IMR-90 (cell line): ENCODE measurements around the gene EXOC6. TPM values are rescaled to one million over a fixed set of nuclear protein-coding genes. Genes with fewer than 3 reads are reported as not detected.
A peak's percentile ranks its signal among the peaks of the same experiment; 100 is the strongest.

Source experiments
- ATAC-seq: fragments of 200-7000 bp; cut with Tn5 transposase; 2 replicates; pipeline ENCODE4 v1.9.1; 2020; ENCODE audit warnings: low read depth, mild to moderate bottlenecking, moderate library complexity
- BruUV-seq: library from RNA; stranded (reverse); fragments of 400-500 nt; replicated peaks from 2 replicates; lab custom pipeline; 2021; lab: Mats Ljungman, UMichigan
- CTCF ChIA-PET: fragments of 300-600 bp; formaldehyde crosslinking; extraction: SDS; loops from one replicate; lab custom pipeline; 2021; ENCODE audit warnings: antibody characterized with exemption; lab: Yijun Ruan, JAX
- POLR2A ChIA-PET: fragments of 300-600 bp; sonication (Branson Sonifier 250); formaldehyde crosslinking; loops from one replicate; lab custom pipeline; 2022; ENCODE audit warnings: antibody characterized with exemption; ENCODE audit not compliant: unreplicated experiment; lab: Charles Lee
- DNase-seq: peaks from one replicate; pipeline ENCODE4 v3.0.0; 2013
- H2AFZ ChIP-seq: replicated peaks from 2 replicates; pipeline ENCODE3; 2013; ENCODE audit warnings: low read length, mild to moderate bottlenecking; ENCODE audit not compliant: poor library complexity
- H2AK5ac ChIP-seq: 2 replicates; pipeline ENCODE4 v1.6.1; 2013; ENCODE audit warnings: low read depth, low read length, inconsistent platforms
- H2AK9ac ChIP-seq: replicated peaks from 2 replicates; pipeline ENCODE3; 2013; ENCODE audit warnings: mild to moderate bottlenecking, low read depth, low read length, moderate library complexity; ENCODE audit not compliant: poor library complexity
- H2BK120ac ChIP-seq: 2 replicates; pipeline ENCODE4 v1.6.1; 2013; ENCODE audit warnings: low read depth, low read length, inconsistent platforms
- H2BK15ac ChIP-seq: 3 replicates; pipeline ENCODE4 v1.6.1; 2013; ENCODE audit warnings: low read depth, low read length, inconsistent platforms
- H2BK20ac ChIP-seq: 2 replicates; pipeline ENCODE4 v1.6.1; 2013; ENCODE audit warnings: low read depth, mild to moderate bottlenecking, inconsistent platforms, low read length, moderate library complexity
- H2BK5ac ChIP-seq: 2 replicates; pipeline ENCODE4 v1.6.1; 2013; ENCODE audit warnings: mild to moderate bottlenecking, low read depth, low read length, inconsistent platforms; ENCODE audit not compliant: poor library complexity, severe bottlenecking
- H3K14ac ChIP-seq: replicated peaks from 2 replicates; pipeline ENCODE4 v1.6.1; 2013; ENCODE audit warnings: low read depth, low read length, inconsistent platforms
- H3K18ac ChIP-seq: 2 replicates; pipeline ENCODE4 v1.6.1; 2013; ENCODE audit warnings: low read depth, low read length, control low read depth
- H3K23ac ChIP-seq: 2 replicates; pipeline ENCODE4 v1.6.1; 2013; ENCODE audit warnings: low read depth, low read length, inconsistent platforms
- H3K27ac ChIP-seq: 2 replicates; pipeline ENCODE4 v1.5.1; 2013; ENCODE audit warnings: mild to moderate bottlenecking, control low read depth, low read length; ENCODE audit not compliant: insufficient read depth
- H3K27me3 ChIP-seq: 2 replicates; pipeline ENCODE4 v1.6.1; 2013; ENCODE audit warnings: low read length; ENCODE audit not compliant: control insufficient read depth, insufficient read depth
- H3K36me3 ChIP-seq: 2 replicates; pipeline ENCODE4 v1.6.1; 2013; ENCODE audit warnings: low read length, mixed read lengths; ENCODE audit not compliant: control insufficient read depth, insufficient read depth
- H3K4ac ChIP-seq: 2 replicates; pipeline ENCODE4 v1.6.1; 2013; ENCODE audit warnings: low read depth, low read length, inconsistent platforms
- H3K4me1 ChIP-seq: 2 replicates; pipeline ENCODE4 v1.6.1; 2013; ENCODE audit warnings: low read length, mixed read lengths; ENCODE audit not compliant: control insufficient read depth, insufficient read depth
- H3K4me2 ChIP-seq: 2 replicates; pipeline ENCODE4 v1.6.1; 2013; ENCODE audit warnings: low read depth, mild to moderate bottlenecking, control low read depth, low read length, moderate library complexity
- H3K4me3 ChIP-seq: 2 replicates; pipeline ENCODE4 v1.5.1; 2013; ENCODE audit warnings: low read depth, mild to moderate bottlenecking, control low read depth, low read length, moderate library complexity; ENCODE audit not compliant: insufficient read depth
- H3K56ac ChIP-seq: 2 replicates; pipeline ENCODE4 v1.6.1; 2013; ENCODE audit warnings: low read length, inconsistent platforms; ENCODE audit not compliant: insufficient read depth; ENCODE audit errors: extremely low read depth
- H3K79me1 ChIP-seq, 2 experiments: 2 replicates each; pipeline ENCODE4 v1.6.1; 2013; ENCODE audit warnings: low read length in 2 of 2, inconsistent platforms in 1 of 2, low read depth in 1 of 2
- H3K9ac ChIP-seq: 2 replicates; pipeline ENCODE4 v1.6.1; 2013; ENCODE audit warnings: low read depth, low read length, control low read depth
- H3K9me1 ChIP-seq: 2 replicates; pipeline ENCODE4 v1.6.1; 2013; ENCODE audit warnings: low read length, inconsistent platforms; ENCODE audit not compliant: insufficient read depth
- H3K9me3 ChIP-seq: 2 replicates; pipeline ENCODE4 v1.6.1; 2013; ENCODE audit warnings: low read length; ENCODE audit not compliant: control insufficient read depth, insufficient read depth
- H4K20me1 ChIP-seq: 2 replicates; pipeline ENCODE4 v1.6.1; 2013; ENCODE audit warnings: low read length, inconsistent platforms; ENCODE audit not compliant: insufficient read depth
- H4K5ac ChIP-seq: 2 replicates; pipeline ENCODE4 v1.6.1; 2013; ENCODE audit warnings: mild to moderate bottlenecking, low read depth, low read length, control low read depth
- H4K8ac ChIP-seq, 2 experiments: 2 replicates each; pipeline ENCODE4 v1.6.1; 2013; ENCODE audit warnings: low read depth in 2 of 2, low read length in 2 of 2, control low read depth in 1 of 2, inconsistent platforms in 1 of 2
- H4K91ac ChIP-seq: 2 replicates; pipeline ENCODE4 v1.6.1; 2013; ENCODE audit warnings: low read depth, low read length, inconsistent platforms; ENCODE audit not compliant: insufficient read depth
- BHLHE40 ChIP-seq: fragments of 150-350 bp; IDR thresholded peaks from 2 replicates; pipeline ENCODE4 v1.6.1; 2016; ENCODE audit warnings: mild to moderate bottlenecking, low read depth, low read length
- CTCF ChIP-seq: conservative IDR thresholded peaks from 2 replicates; pipeline ENCODE4 v1.5.1; 2012; ENCODE audit warnings: mild to moderate bottlenecking, low read depth, low read length, improper control_type of control experiment
- FOS ChIP-seq: fragments of 150-350 bp; IDR thresholded peaks from 2 replicates; pipeline ENCODE4 v1.6.1; 2016; ENCODE audit warnings: low read depth, low read length
- MXI1 ChIP-seq: IDR thresholded peaks from 2 replicates; pipeline ENCODE4 v1.6.1; 2012; ENCODE audit warnings: low read depth, mild to moderate bottlenecking, low read length, moderate library complexity, borderline replicate concordance
- SMC3 ChIP-seq: fragments of 150-350 bp; IDR thresholded peaks from 2 replicates; pipeline ENCODE4 v1.6.1; 2016; ENCODE audit warnings: low read depth, mild to moderate bottlenecking, antibody characterized with exemption, low read length, moderate library complexity
- WGBS, 2 experiments: methylation state at CpG; one replicate each; pipeline versions ENCODE4 v1.1.5 to v1.1.7; 2013; ENCODE audit warnings: missing lambda C conversion rate in 2 of 2; ENCODE audit not compliant: insufficient read length in 1 of 2; ENCODE audit errors: extremely low coverage in 2 of 2; 5-methylcytosine and 5-hydroxymethylcytosine counted together
- dilution Hi-C: fragments of 300-500 bp; cut with HindIII; formaldehyde crosslinking; loops from one replicate; pipeline ENCODE4 v1.14.3; 2018; ENCODE audit warnings: low sequenced_read_pairs; ENCODE audit not compliant: unreplicated experiment
- in situ Hi-C: fragments of 300-500 bp; cut with MboI; formaldehyde crosslinking; loops from 3 replicates; pipeline ENCODE4 v1.14.3; 2019; ENCODE audit warnings: low sequenced_read_pairs, inconsistent platforms, mixed read lengths
- intact Hi-C: fragments of 100-400 bp; cut with micrococcal nuclease; formaldehyde crosslinking; loops from 2 replicates; pipeline ENCODE4 v1.10.0; 2022
- polyA plus RNA-seq, 3 experiments: library from polyadenylated mRNA; depleted of rRNA; stranded (reverse); fragments of >200 nt; gene quantifications; 2 replicates each; pipeline ENCODE4 v1.2.3, GENCODE V29; 2012; ENCODE audit warnings: low replicate concordance in 1 of 3
- total RNA-seq: library from RNA; depleted of rRNA; stranded (reverse); fragments of >200 nt; gene quantifications from 2 replicates; pipeline ENCODE4 v1.2.3, GENCODE V29; 2012

The EXOC6 gene
- total and polyA plus RNA-seq, 2 of the 4 experiments (the other 2 are of a cell fraction), result 4.5 to 11.5 TPM

- H3K27ac ChIP-seq, result peak overlapping the region; percentile 97
- H3K23ac ChIP-seq, result peak overlapping the region; percentile 95; the same call in 1 of the 2 replicates
- H3K9me1 ChIP-seq, result peaks cover 13% of the 10 kb centered on the region
- WGBS, 2 experiments, result 60% methylated on average over 1 of the region's 10 CpGs; no CpG with 5 or more reads in 1 of the 2 experiments
- ChIA-PET POLR2A (no interaction called here), CTCF (no interaction called here)
- H3K4ac ChIP-seq, result peak overlapping the region; percentile 95
- no peaks in the 10 kb centered on the region for H4K20me1 ChIP-seq
- TF ChIP-seq CTCF, result 0 out of 2 replicates have a peak, but pooled peaks have one; percentile 20
- no peak for TF ChIP-seq SMC3
- no peak for TF ChIP-seq MXI1
- TF ChIP-seq BHLHE40, result no peak
- TF ChIP-seq FOS, result no peak
- DNase-seq, result peak; percentile 91
- H3K4me2 ChIP-seq, result peak overlapping the region; percentile 9
- no peaks in the 10 kb centered on the region for H3K27me3 ChIP-seq
- in situ Hi-C loops (no loop called here), dilution Hi-C loops (no loop called here), intact Hi-C loops (no loop called here)
- H2BK5ac ChIP-seq, result peak overlapping the region; percentile 96
- H2AFZ ChIP-seq, result peak overlapping the region; percentile 88
- peak overlapping the region; percentile 98 for H4K91ac ChIP-seq
- peaks cover 17% of the 10 kb centered on the region for H3K4me1 ChIP-seq
- peak overlapping the region; percentile 87 to 94 for H4K8ac ChIP-seq
- ATAC-seq, result peak; percentile 24
- peak overlapping the region; percentile 98 for H2BK120ac ChIP-seq
- H2BK20ac ChIP-seq, result peak overlapping the region; percentile 98
- no TSS peak for BruUV-seq
- peak overlapping the region; percentile 98 for H2AK5ac ChIP-seq
- H3K18ac ChIP-seq, result peak overlapping the region; percentile 96
- H3K9me3 ChIP-seq, result no peaks in the 10 kb centered on the region
- no peaks in the 10 kb centered on the region for H3K36me3 ChIP-seq
- peak overlapping the region; percentile 34; the same call in 1 of the 2 replicates for H3K56ac ChIP-seq
- H4K5ac ChIP-seq, result peak overlapping the region; percentile 97
- H3K4me3 ChIP-seq, result no peak overlapping the region
- peak overlapping the region; percentile 97 for H3K14ac ChIP-seq
- H3K79me1 ChIP-seq, result peaks cover 0 to 3% of the 10 kb centered on the region in 2 experiments; a peak in 1 of 4 replicates
- peak overlapping the region; percentile 98 for H2BK15ac ChIP-seq
- peak overlapping the region; percentile 65; the same call in 1 of the 2 replicates for H3K9ac ChIP-seq
- H2AK9ac ChIP-seq, result peak overlapping the region; percentile 86
These were observed 8.9 kb upstream of the EXOC6 start for GRCh38 chr10:92839191-92840085.
